HCT116 (cell line): ENCODE results near the gene ITPR1. TPM values are rescaled to one million over a fixed set of nuclear protein-coding genes. Genes with fewer than 3 reads are reported as not detected.

Source experiments
- ATAC-seq: fragments of 200-7000 bp; cut with Tn5 transposase; 2 replicates; pipeline ENCODE4 v1.9.1; 2020; ENCODE audit warnings: mild to moderate bottlenecking, moderate library complexity
- BruUV-seq: library from RNA; stranded (reverse); fragments of 400-500 nt; replicated peaks from 2 replicates; lab custom pipeline; 2021; lab: Mats Ljungman, UMichigan
- CTCF ChIA-PET: fragments of 300-600 bp; sonication (Branson Sonifier 250); formaldehyde crosslinking; loops from one replicate; lab custom pipeline; 2021; ENCODE audit warnings: antibody characterized with exemption; lab: Charles Lee
- POLR2A ChIA-PET: fragments of 300-600, 350-600 bp; sonication (Branson Sonifier 250); formaldehyde crosslinking; loops from one replicate; lab custom pipeline; 2021; ENCODE audit warnings: antibody characterized with exemption; lab: Charles Lee
- RAD21 ChIA-PET, 2 experiments: fragments of 300-600 bp; sonication (Branson Sonifier 250); formaldehyde crosslinking; loops; one replicate each; lab custom pipeline; 2023; ENCODE audit warnings: low total read pairs in 2 of 2; ENCODE audit not compliant: uncharacterized antibody in 2 of 2, unreplicated experiment in 2 of 2, low non-redundant PET in 1 of 2; lab: Charles Lee
- DNase-seq: peaks from one replicate; pipeline ENCODE4 v3.0.0-alpha.2; 2010; ENCODE audit warnings: low read depth, low spot score
- H2AFZ ChIP-seq: fragments of 200-600 bp; shearing (Covaris generic), sonication (generic); 2 replicates; pipeline ENCODE4 v1.6.1; 2017; ENCODE audit warnings: low read depth, mixed run types, mixed read lengths, antibody characterized with exemption, low read length; ENCODE audit not compliant: poor library complexity, severe bottlenecking
- H3K27ac ChIP-seq: 2 replicates; pipeline ENCODE4 v1.5.1; 2012; ENCODE audit warnings: low read depth, low read length
- H3K27me3 ChIP-seq: fragments of 200-600 bp; sonication (generic); 2 replicates; pipeline ENCODE4 v1.6.1; 2016; ENCODE audit warnings: mixed run types, low read length, mixed read lengths; ENCODE audit not compliant: insufficient read depth
- H3K36me3 ChIP-seq, 2 experiments: fragments of 200-500 bp in 1 of 2; fragments of 200-600 bp in 1 of 2; sonication (Bioruptor generic) in 1 of 2; sonication (generic) in 1 of 2; 2 replicates each; pipeline versions ENCODE4 v1.5.1 to v1.6.1; 2014 to 2016; ENCODE audit warnings: low read length in 2 of 2, inconsistent platforms in 1 of 2, mixed read lengths in 1 of 2, mixed run types in 1 of 2; ENCODE audit not compliant: insufficient read depth in 2 of 2, control insufficient read depth in 1 of 2
- H3K4me1 ChIP-seq, 2 experiments: fragments of 200-600 bp in 1 of 2; sonication (generic) in 1 of 2; 2 replicates each; pipeline versions ENCODE4 v1.5.1 to v1.6.1; 2012 to 2017; ENCODE audit warnings: low read length in 2 of 2, inconsistent platforms in 1 of 2, mild to moderate bottlenecking in 1 of 2, mixed read lengths in 1 of 2, mixed run types in 1 of 2, moderate library complexity in 1 of 2; ENCODE audit not compliant: insufficient read depth in 2 of 2, control insufficient read depth in 1 of 2
- H3K4me2 ChIP-seq: fragments of 200-600 bp; sonication (generic); 2 replicates; pipeline ENCODE4 v1.6.1; 2017; ENCODE audit warnings: mixed run types, low read length, mixed read lengths
- H3K4me3 ChIP-seq, 2 experiments: fragments of 200-600 bp in 1 of 2; sonication (generic) in 1 of 2; replicated peaks in 1 of 2; 2 replicates each; pipeline ENCODE4 v1.5.1; 2011 to 2016; ENCODE audit warnings: low read length in 2 of 2, control low read depth in 1 of 2, low read depth in 1 of 2, mild to moderate bottlenecking in 1 of 2, mixed read lengths in 1 of 2, mixed run types in 1 of 2
- H3K79me2 ChIP-seq: fragments of 200-600 bp; sonication (generic); 2 replicates; pipeline ENCODE4 v1.6.1; 2017; ENCODE audit warnings: mild to moderate bottlenecking, mixed run types, low read length, moderate library complexity, mixed read lengths; ENCODE audit not compliant: insufficient read depth
- H3K9ac ChIP-seq: fragments of 200-600 bp; sonication (generic); 2 replicates; pipeline ENCODE4 v1.6.1; 2016; ENCODE audit warnings: low read length, mixed read lengths
- H3K9me2 ChIP-seq: fragments of 200-600 bp; sonication (generic), shearing (Covaris generic); 2 replicates; pipeline ENCODE4 v1.6.1; 2017; ENCODE audit warnings: mixed run types, mild to moderate bottlenecking, moderate library complexity; ENCODE audit not compliant: insufficient read depth
- H3K9me3 ChIP-seq, 2 experiments: fragments of 200-500 bp in 1 of 2; fragments of 200-600 bp in 1 of 2; sonication (Bioruptor generic) in 1 of 2; sonication (generic) in 1 of 2; 2 replicates each; pipeline ENCODE4 v1.6.1; 2014 to 2017; ENCODE audit warnings: low read length in 2 of 2, mixed read lengths in 2 of 2, inconsistent platforms in 1 of 2, low read depth in 1 of 2, mild to moderate bottlenecking in 1 of 2, mixed run types in 1 of 2, moderate library complexity in 1 of 2; ENCODE audit not compliant: control insufficient read depth in 1 of 2, insufficient read depth in 1 of 2
- H4K20me1 ChIP-seq: fragments of 200-600 bp; sonication (generic), shearing (Covaris generic); 2 replicates; pipeline ENCODE4 v1.6.1; 2017; ENCODE audit warnings: mixed run types, mild to moderate bottlenecking, moderate library complexity; ENCODE audit not compliant: insufficient read depth
- ATF3 ChIP-seq: IDR thresholded peaks from 2 replicates; pipeline ENCODE4 v1.6.1; 2012
- CBX3 ChIP-seq: IDR thresholded peaks from 2 replicates; pipeline ENCODE4 v1.6.1; 2012; ENCODE audit warnings: low read depth
- CEBPB ChIP-seq: IDR thresholded peaks from 2 replicates; pipeline ENCODE4 v1.6.1; 2012; ENCODE audit warnings: low read depth
- ELF1 ChIP-seq: IDR thresholded peaks from 2 replicates; pipeline ENCODE4 v1.6.1; 2012; ENCODE audit warnings: low read depth, borderline replicate concordance
- EZH2phosphoT487 ChIP-seq: fragments of 200-600 bp; IDR thresholded peaks from 2 replicates; pipeline ENCODE4 v1.6.1; 2018; ENCODE audit warnings: antibody characterized with exemption, borderline replicate concordance
- FOSL1 ChIP-seq: IDR thresholded peaks from 2 replicates; pipeline ENCODE4 v1.6.1; 2012; ENCODE audit warnings: low read depth
- MAX ChIP-seq: IDR thresholded peaks from 2 replicates; pipeline ENCODE4 v1.6.1; 2012
- POLR2AphosphoS5 ChIP-seq: IDR thresholded peaks from 2 replicates; pipeline ENCODE4 v1.6.1; 2011; ENCODE audit warnings: mild to moderate bottlenecking, low read depth, low read length, moderate library complexity
- RAD21 ChIP-seq: IDR thresholded peaks from 2 replicates; pipeline ENCODE4 v1.6.1; 2012; ENCODE audit warnings: low read depth, mild to moderate bottlenecking
- REST ChIP-seq: IDR thresholded peaks from 2 replicates; pipeline ENCODE4 v1.6.1; 2012; ENCODE audit warnings: low read depth
- SIN3A ChIP-seq: IDR thresholded peaks from 2 replicates; pipeline ENCODE4 v1.6.1; 2012; ENCODE audit warnings: low read depth
- SP1 ChIP-seq: IDR thresholded peaks from 2 replicates; pipeline ENCODE4 v1.6.1; 2012; ENCODE audit warnings: low read depth
- SRF ChIP-seq: IDR thresholded peaks from 2 replicates; pipeline ENCODE4 v1.6.1; 2012; ENCODE audit warnings: low read depth
- TCF7L2 ChIP-seq: IDR thresholded peaks from 2 replicates; pipeline ENCODE4 v1.7.0; 2011; ENCODE audit warnings: borderline replicate concordance, inconsistent platforms; ENCODE audit not compliant: insufficient read depth, insufficient read length; ENCODE audit errors: extremely low read depth
- YY1 ChIP-seq: IDR thresholded peaks from 2 replicates; pipeline ENCODE4 v1.6.1; 2011; ENCODE audit warnings: low read length, low read depth, moderate library complexity, mild to moderate bottlenecking; ENCODE audit not compliant: insufficient replicate concordance; ENCODE audit errors: extremely low read depth
- ZFX ChIP-seq: fragments of 450-650 bp; IDR thresholded peaks from 2 replicates; pipeline ENCODE4 v1.6.1; 2017
- intact Hi-C: fragments of 100-400 bp; cut with micrococcal nuclease; formaldehyde crosslinking; loops from 2 replicates; pipeline ENCODE4 v1.10.0; 2022
- total RNA-seq: library from RNA; stranded (reverse); gene quantifications from one replicate; pipeline ENCODE4 v1.2.1, GENCODE V29; 2021; ENCODE audit not compliant: unreplicated experiment

Gene ITPR1
- total RNA-seq, 1 experiment from 2014 or later = 9.2 TPM

GRCh38 chr3:4509043-4509442 is 15.9 kb downstream of the ITPR1 start:
- no peak overlapping the region for H3K9ac ChIP-seq
- POLR2A ChIA-PET = no interaction called here
- H3K9me3 ChIP-seq = no peaks in the 10 kb centered on the region
- H3K27ac ChIP-seq = no peak overlapping the region
- no peaks in the 10 kb centered on the region for H3K79me2 ChIP-seq
- no peak overlapping the region for H3K4me2 ChIP-seq
- ATAC-seq (no peak), DNase-seq (no peak)
- CTCF ChIA-PET = no interaction called here
- no peaks in the 10 kb centered on the region for H3K4me1 ChIP-seq
- RAD21 ChIA-PET = no interaction called here
- no peak for TF ChIP-seq MAX
- no peak for TF ChIP-seq EZH2phosphoT487
- no peak for TF ChIP-seq YY1
- TF ChIP-seq CBX3 = no peak
- no peak for TF ChIP-seq FOSL1
- no peak for TF ChIP-seq SP1
- TF ChIP-seq ELF1 = no peak
- TF ChIP-seq TCF7L2 = no peak
- TF ChIP-seq RAD21 = no peak
- no peak for TF ChIP-seq POLR2AphosphoS5
- TF ChIP-seq ZFX = no peak
- no peak for TF ChIP-seq SRF
- no peak for TF ChIP-seq SIN3A
- TF ChIP-seq REST = no peak
- no peak for TF ChIP-seq CEBPB
- TF ChIP-seq ATF3 = no peak
- BruUV-seq = no TSS peak
- no peaks in the 10 kb centered on the region for H3K9me2 ChIP-seq
- intact Hi-C loops = no loop called here
- H4K20me1 ChIP-seq = no peaks in the 10 kb centered on the region
- no peak overlapping the region for H2AFZ ChIP-seq
- H3K36me3 ChIP-seq = no peaks in the 10 kb centered on the region
- H3K4me3 ChIP-seq = no peak overlapping the region
- 0 out of 2 replicates have a peak, but pooled peaks cover 4% of the 10 kb centered on the region for H3K27me3 ChIP-seq
